Activated CD4-positive, alpha-beta T cell treated with anti-CD3 and anti-CD28 coated beads, Interleukin-2, amount 10 ng/mL, durations not matched to agents 24 days and 14 days (primary cell): ENCODE data around the gene RFX4. TPM values are rescaled to one million over a fixed set of nuclear protein-coding genes. Genes with fewer than 3 reads are reported as not detected.

Experiments
- DNase-seq: peaks from one replicate; pipeline ENCODE4 v3.0.0; 2022
- H3K27ac Mint-ChIP-seq: one replicate; pipeline ENCODE4 v1.8.0; 2022; ENCODE audit warnings: mild to moderate bottlenecking, mixed read lengths
- H3K27me3 Mint-ChIP-seq: one replicate; pipeline ENCODE4 v1.8.0; 2022; ENCODE audit warnings: mixed read lengths
- H3K36me3 Mint-ChIP-seq: one replicate; pipeline ENCODE4 v1.8.0; 2022; ENCODE audit warnings: low read depth, mild to moderate bottlenecking, mixed read lengths
- H3K4me1 Mint-ChIP-seq: one replicate; pipeline ENCODE4 v1.8.0; 2021; ENCODE audit warnings: mixed read lengths
- H3K4me3 Mint-ChIP-seq: one replicate; pipeline ENCODE4 v1.8.0; 2022; ENCODE audit warnings: mild to moderate bottlenecking, moderate library complexity, mixed read lengths
- H3K9me3 Mint-ChIP-seq: one replicate; pipeline ENCODE4 v1.8.0; 2021; ENCODE audit warnings: mixed read lengths
- intact Hi-C: fragments of 100-400 bp; cut with micrococcal nuclease; formaldehyde crosslinking; loops from one replicate; pipeline ENCODE4 v1.15.1; 2023
- total RNA-seq: library from RNA; stranded (reverse); gene quantifications from 2 replicates; pipeline ENCODE4 v1.2.3, GENCODE V29; 2022

Gene RFX4
- total RNA-seq, 1 donor from 2014 or later: not detected

GRCh38 chr12:106645465-106646330 is 62.9 kb downstream of the RFX4 start:
- Mint-ChIP-seq H3K27ac (no peak overlapping the region), H3K36me3 (no peaks in the 10 kb centered on the region), H3K27me3 (peaks cover 5% of the 10 kb centered on the region), H3K9me3 (no peaks in the 10 kb centered on the region), H3K4me3 (no peak overlapping the region), H3K4me1 (no peaks in the 10 kb centered on the region)
- no peak for DNase-seq
- intact Hi-C loops: no loop called here

GRCh38 chr12:106646472-106646871 is 63.7 kb downstream of the RFX4 start:
- intact Hi-C loops: no loop called here
- Mint-ChIP-seq H3K9me3 (no peaks in the 10 kb centered on the region), H3K36me3 (no peaks in the 10 kb centered on the region)

GRCh38 chr12:106647793-106648514 is 65.2 kb downstream of the RFX4 start:
- Mint-ChIP-seq H3K36me3 (no peaks in the 10 kb centered on the region), H3K4me1 (no peaks in the 10 kb centered on the region), H3K27me3 (peaks cover 3% of the 10 kb centered on the region), H3K9me3 (no peaks in the 10 kb centered on the region), H3K27ac (no peak overlapping the region), H3K4me3 (no peak overlapping the region)
- no peak for DNase-seq
- intact Hi-C loops: no loop called here

More at GRCh38 chr12:106646472-106646871, 63.7 kb downstream of the RFX4 start:
- H3K27ac Mint-ChIP-seq: no peak overlapping the region
- no peaks in the 10 kb centered on the region for H3K4me1 Mint-ChIP-seq
- DNase-seq: no peak
- H3K27me3 Mint-ChIP-seq: peaks cover 3% of the 10 kb centered on the region
- H3K4me3 Mint-ChIP-seq: no peak overlapping the region

GRCh38 chr12:106648736-106649135 is 65.9 kb downstream of the RFX4 start:
- Mint-ChIP-seq H3K4me3 (no peak overlapping the region), H3K4me1 (no peaks in the 10 kb centered on the region), H3K36me3 (no peaks in the 10 kb centered on the region), H3K9me3 (no peaks in the 10 kb centered on the region), H3K27ac (no peak overlapping the region), H3K27me3 (peaks cover 3% of the 10 kb centered on the region)
- intact Hi-C loops: no loop called here
- DNase-seq: no peak

DNA sequence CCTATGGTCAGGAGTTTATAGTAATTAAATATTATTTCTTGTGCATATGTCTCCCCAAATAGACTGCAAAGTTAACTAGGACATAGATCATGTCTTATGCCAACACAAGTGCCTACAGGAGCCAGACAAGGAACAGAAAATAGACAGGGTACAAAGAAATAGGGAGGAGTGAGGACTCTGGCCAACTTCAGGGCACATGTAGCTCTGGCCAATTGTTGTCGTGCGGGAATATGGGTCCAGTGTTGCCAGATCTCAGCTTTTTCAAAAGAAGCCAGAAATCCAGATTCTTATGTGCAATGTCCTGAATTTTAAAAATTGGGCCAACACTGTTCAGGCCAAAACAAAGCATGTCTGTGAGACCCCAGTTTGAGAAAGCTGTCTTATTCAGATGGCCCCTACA is 68.7 kb downstream of the RFX4 start:
- intact Hi-C loops: no loop called here
- no peak for DNase-seq
- no peaks in the 10 kb centered on the region for H3K4me1 Mint-ChIP-seq
- no peaks in the 10 kb centered on the region for H3K9me3 Mint-ChIP-seq
- no peak overlapping the region for H3K27ac Mint-ChIP-seq
- H3K36me3 Mint-ChIP-seq: no peaks in the 10 kb centered on the region
- H3K4me3 Mint-ChIP-seq: no peak overlapping the region
- H3K27me3 Mint-ChIP-seq: peaks cover 11% of the 10 kb centered on the region

- intact Hi-C loops: no loop called here
- no peaks in the 10 kb centered on the region for H3K9me3 Mint-ChIP-seq
- no peak overlapping the region for H3K27ac Mint-ChIP-seq
- DNase-seq: no peak
- no peak overlapping the region for H3K4me3 Mint-ChIP-seq
- H3K36me3 Mint-ChIP-seq: no peaks in the 10 kb centered on the region
- H3K27me3 Mint-ChIP-seq: peaks cover 16% of the 10 kb centered on the region
- no peaks in the 10 kb centered on the region for H3K4me1 Mint-ChIP-seq
Observed at GRCh38 chr12:106652510-106653015, 69.8 kb downstream of the RFX4 start.

DNA sequence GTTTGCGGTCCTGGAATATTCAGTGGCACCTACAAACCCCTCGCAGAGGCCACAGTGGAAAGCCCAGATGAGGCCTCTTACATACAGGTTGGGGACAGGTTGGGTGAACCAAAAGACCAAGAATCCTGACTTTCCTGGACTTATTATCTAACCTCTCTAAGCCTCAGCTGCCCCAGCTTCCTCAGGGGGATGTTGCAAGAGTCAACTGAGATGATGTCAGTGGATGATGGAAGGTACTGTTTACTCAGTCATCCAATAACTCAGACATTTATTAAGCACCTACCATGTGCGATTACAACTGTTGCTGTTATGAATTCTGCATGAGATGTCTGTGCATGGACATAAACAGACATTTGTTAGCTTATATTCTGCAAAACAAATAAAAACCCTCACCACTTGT is 72.8 kb downstream of the RFX4 start:
- Mint-ChIP-seq H3K9me3 (no peaks in the 10 kb centered on the region), H3K27ac (no peak overlapping the region), H3K4me1 (no peaks in the 10 kb centered on the region)

DNA sequence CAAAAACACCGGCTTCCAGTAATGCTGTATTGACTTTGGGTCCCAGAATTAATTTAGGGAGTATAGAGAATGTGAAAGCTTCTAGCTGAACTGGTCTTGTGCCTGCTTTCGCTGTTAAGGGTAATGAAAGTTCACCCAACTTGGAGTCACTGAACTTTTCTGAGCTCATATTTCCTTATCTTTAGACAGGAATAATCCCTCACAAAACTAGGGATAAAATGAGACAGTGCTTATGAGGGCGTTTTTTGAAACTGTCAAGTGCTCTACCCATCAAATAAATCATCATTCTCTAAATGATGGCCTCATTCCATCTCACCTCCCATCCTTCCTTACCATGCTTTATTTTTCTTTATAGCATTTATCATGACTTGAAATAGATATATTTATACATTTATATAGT is 74.7 kb downstream of the RFX4 start:
- H3K27me3 Mint-ChIP-seq: peaks cover 13% of the 10 kb centered on the region
- H3K4me3 Mint-ChIP-seq: no peak overlapping the region
- H3K4me1 Mint-ChIP-seq: no peaks in the 10 kb centered on the region
- H3K36me3 Mint-ChIP-seq: no peaks in the 10 kb centered on the region
- intact Hi-C loops: no loop called here
- no peak overlapping the region for H3K27ac Mint-ChIP-seq
- DNase-seq: no peak
- H3K9me3 Mint-ChIP-seq: peaks cover 12% of the 10 kb centered on the region

More for the DNA sequence above, 72.8 kb downstream of the RFX4 start:
- no peak for DNase-seq
- Mint-ChIP-seq H3K27me3 (peaks cover 13% of the 10 kb centered on the region), H3K4me3 (no peak overlapping the region), H3K36me3 (no peaks in the 10 kb centered on the region)
- intact Hi-C loops: no loop called here

- intact Hi-C loops: no loop called here
- no peak for DNase-seq
- H3K27me3 Mint-ChIP-seq: peaks cover 11% of the 10 kb centered on the region
- H3K27ac Mint-ChIP-seq: no peak overlapping the region
- H3K4me1 Mint-ChIP-seq: no peaks in the 10 kb centered on the region
- H3K36me3 Mint-ChIP-seq: no peaks in the 10 kb centered on the region
- H3K4me3 Mint-ChIP-seq: no peak overlapping the region
- peaks cover 30% of the 10 kb centered on the region for H3K9me3 Mint-ChIP-seq
Observed at GRCh38 chr12:106663385-106663784, 80.6 kb downstream of the RFX4 start.

GRCh38 chr12:106669216-106669615 is 86.4 kb downstream of the RFX4 start:
- no peak overlapping the region for H3K4me3 Mint-ChIP-seq
- intact Hi-C loops: no loop called here
- H3K9me3 Mint-ChIP-seq: peaks cover 6% of the 10 kb centered on the region
- H3K27me3 Mint-ChIP-seq: peaks cover 30% of the 10 kb centered on the region
- no peak overlapping the region for H3K27ac Mint-ChIP-seq
- H3K36me3 Mint-ChIP-seq: no peaks in the 10 kb centered on the region
- DNase-seq: no peak
- H3K4me1 Mint-ChIP-seq: no peaks in the 10 kb centered on the region

GRCh38 chr12:106670131-106670530 is 87.3 kb downstream of the RFX4 start:
- H3K36me3 Mint-ChIP-seq: no peaks in the 10 kb centered on the region
- H3K27ac Mint-ChIP-seq: no peak overlapping the region
- no peaks in the 10 kb centered on the region for H3K4me1 Mint-ChIP-seq
- DNase-seq: no peak
- H3K4me3 Mint-ChIP-seq: no peak overlapping the region
- intact Hi-C loops: no loop called here
- H3K27me3 Mint-ChIP-seq: peaks cover 30% of the 10 kb centered on the region
- no peaks in the 10 kb centered on the region for H3K9me3 Mint-ChIP-seq

DNA sequence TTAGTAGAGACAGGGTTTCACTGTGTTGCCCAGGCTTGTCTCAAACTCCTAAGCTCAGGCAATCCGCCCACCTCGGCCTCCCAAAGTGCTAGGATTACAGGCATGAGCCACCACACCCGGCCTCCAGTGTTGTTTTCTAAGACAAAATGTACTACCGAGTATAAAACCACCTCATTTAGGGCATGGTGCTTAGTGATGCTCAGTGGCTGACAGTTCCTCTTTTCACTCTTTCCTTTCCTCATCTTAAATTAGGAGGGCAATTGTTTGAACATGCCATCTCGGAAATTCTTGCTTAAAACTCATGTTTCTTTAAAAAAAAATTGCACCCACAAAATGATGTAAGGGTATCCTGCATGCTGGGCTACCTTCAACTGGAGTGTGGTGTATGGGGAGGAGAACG is 89.0 kb downstream of the RFX4 start:
- H3K4me1 Mint-ChIP-seq: no peaks in the 10 kb centered on the region
- H3K9me3 Mint-ChIP-seq: no peaks in the 10 kb centered on the region
- H3K4me3 Mint-ChIP-seq: no peak overlapping the region
- H3K36me3 Mint-ChIP-seq: no peaks in the 10 kb centered on the region
- peaks cover 23% of the 10 kb centered on the region for H3K27me3 Mint-ChIP-seq
- H3K27ac Mint-ChIP-seq: no peak overlapping the region
- intact Hi-C loops: no loop called here
- no peak for DNase-seq

DNA sequence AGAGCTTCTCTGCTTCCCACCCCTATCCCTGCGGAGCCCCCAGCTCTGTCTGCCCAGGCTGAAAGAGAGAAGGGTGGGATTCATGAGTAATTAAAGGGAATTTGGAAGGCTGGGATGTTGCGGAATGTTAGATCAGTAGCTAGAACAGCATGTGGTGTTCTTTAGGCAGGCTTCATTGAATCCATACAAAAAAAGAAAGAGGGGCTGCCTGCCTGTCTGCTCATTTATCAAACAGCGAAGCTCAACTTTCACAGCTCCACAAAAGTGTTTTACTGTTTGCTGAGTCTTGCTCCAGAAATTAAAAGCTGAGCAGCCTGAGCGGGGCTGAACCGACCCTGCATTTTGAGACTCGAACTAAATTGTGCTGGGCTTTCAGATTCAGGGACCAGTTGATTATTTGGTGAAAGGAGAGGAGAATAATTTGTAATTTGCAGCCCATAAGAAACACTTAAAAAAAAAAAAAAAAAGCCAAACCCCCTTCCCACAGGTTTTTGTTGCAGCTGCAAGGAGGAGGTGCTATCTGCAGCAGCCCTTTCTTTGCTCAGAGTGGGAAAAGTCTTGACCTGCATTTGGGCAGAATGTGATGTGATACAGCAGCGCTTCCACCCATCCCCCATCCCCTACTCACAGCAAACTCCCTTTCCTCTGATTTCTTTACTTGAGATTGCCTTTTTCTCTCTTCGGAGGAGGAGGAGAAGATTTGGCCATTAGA is 89.7 kb downstream of the RFX4 start:
- no peaks in the 10 kb centered on the region for H3K9me3 Mint-ChIP-seq
- intact Hi-C loops: no loop called here
- DNase-seq: no peak
- H3K27ac Mint-ChIP-seq: no peak overlapping the region
- no peaks in the 10 kb centered on the region for H3K4me1 Mint-ChIP-seq
- no peaks in the 10 kb centered on the region for H3K36me3 Mint-ChIP-seq
- H3K4me3 Mint-ChIP-seq: no peak overlapping the region
- H3K27me3 Mint-ChIP-seq: peaks cover 22% of the 10 kb centered on the region

GRCh38 chr12:106673141-106673540 is 90.3 kb downstream of the RFX4 start:
- Mint-ChIP-seq H3K27ac (no peak overlapping the region), H3K27me3 (peaks cover 19% of the 10 kb centered on the region), H3K9me3 (no peaks in the 10 kb centered on the region), H3K4me1 (no peaks in the 10 kb centered on the region), H3K4me3 (no peak overlapping the region), H3K36me3 (no peaks in the 10 kb centered on the region)
- DNase-seq: no peak
- intact Hi-C loops: no loop called here
